Measurements from ENCODE around the gene ZBTB1. TPM values are rescaled to one million over a fixed set of nuclear protein-coding genes. Genes with fewer than 3 reads are reported as not detected.

Gene ZBTB1
- total RNA-seq, 1 experiment from 2014 or later, result 26.0 TPM

- Histone ChIP-seq H3K79me2 (ENCODE audit: low read length) (no peaks in the 10 kb centered on the region), H3K36me3 (ENCODE audit: low read depth, low read length) (no peaks in the 10 kb centered on the region), H3K4me3 (ENCODE audit: low read length) (peak within 1 kb of the TSS; percentile 68), H3K27me3 (ENCODE audit: low read length) (no peaks in the 10 kb centered on the region), H3K9me2 (replicated peaks; ENCODE audit: low read length) (no peaks in the 10 kb centered on the region), H3K9me3 (ENCODE audit: low read length) (no peaks in the 10 kb centered on the region), H3K4me1 (ENCODE audit: insufficient read depth, low read length) (peaks cover 27% of the 10 kb centered on the region), H3K9ac (ENCODE audit: low read length) (peak within 1 kb of the TSS; percentile 87), H3F3A (ENCODE audit: low read length, unreplicated experiment) (no peaks in the 10 kb centered on the region), H3K4me2 (ENCODE audit: low read length) (peak within 1 kb of the TSS; percentile 91), H2AFZ (ENCODE audit: low read length) (peak within 1 kb of the TSS; percentile 86), H4K20me1 (ENCODE audit: low read length) (no peaks in the 10 kb centered on the region), H3K27ac (ENCODE audit: low read length) (peak within 1 kb of the TSS; percentile 73)
- DNase-seq, result peak; percentile 100
- BruUV-seq (replicated peaks), result TSS peak; percentile 64
- CTCF ChIA-PET, result interaction anchor here (0.5 to 1.9 kb wide), 20 partner anchors 11 to 374 kb away, joined by 3 to 19 read pairs (median 4); partner anchors contain the start of genes CHURC1 and ZBTB1
- ATAC-seq, result peak; percentile 88
- POLR2A ChIA-PET (ENCODE audit: unreplicated experiment), result interaction anchor here (0.5 to 1.6 kb wide), 15 partner anchors 78 to 899 kb away, joined by 3 to 21 read pairs (median 4); partner anchors contain the start of gene MTHFD1
- intact Hi-C loops (cut with micrococcal nuclease), result loop anchor here (1.0 kb wide), 6 partner anchors 37 to 224 kb away; partner anchors contain the start of gene ZBTB25
- TF ChIP-seq, protein P1, sequence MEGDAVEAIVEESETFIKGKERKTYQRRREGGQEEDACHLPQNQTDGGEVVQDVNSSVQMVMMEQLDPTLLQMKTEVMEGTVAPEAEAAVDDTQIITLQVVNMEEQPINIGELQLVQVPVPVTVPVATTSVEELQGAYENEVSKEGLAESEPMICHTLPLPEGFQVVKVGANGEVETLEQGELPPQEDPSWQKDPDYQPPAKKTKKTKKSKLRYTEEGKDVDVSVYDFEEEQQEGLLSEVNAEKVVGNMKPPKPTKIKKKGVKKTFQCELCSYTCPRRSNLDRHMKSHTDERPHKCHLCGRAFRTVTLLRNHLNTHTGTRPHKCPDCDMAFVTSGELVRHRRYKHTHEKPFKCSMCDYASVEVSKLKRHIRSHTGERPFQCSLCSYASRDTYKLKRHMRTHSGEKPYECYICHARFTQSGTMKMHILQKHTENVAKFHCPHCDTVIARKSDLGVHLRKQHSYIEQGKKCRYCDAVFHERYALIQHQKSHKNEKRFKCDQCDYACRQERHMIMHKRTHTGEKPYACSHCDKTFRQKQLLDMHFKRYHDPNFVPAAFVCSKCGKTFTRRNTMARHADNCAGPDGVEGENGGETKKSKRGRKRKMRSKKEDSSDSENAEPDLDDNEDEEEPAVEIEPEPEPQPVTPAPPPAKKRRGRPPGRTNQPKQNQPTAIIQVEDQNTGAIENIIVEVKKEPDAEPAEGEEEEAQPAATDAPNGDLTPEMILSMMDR (conservative IDR thresholded peaks at IDR 0.05; ENCODE audit: low read depth, low read length), result peak; percentile 80
- no peak for TF ChIP-seq EZH2 (IDR thresholded peaks at IDR 0.05; ENCODE audit: low read length, unreplicated experiment)
Measured at GRCh38 chr14:64540208-64541202, 35.9 kb downstream of the ZBTB1 start, which contains the start of gene HSPA2. Gene HSPA2 (plus strand): TSS chr14:64540741. CDS start chr14:64540850, 109 bp downstream.

DNA sequence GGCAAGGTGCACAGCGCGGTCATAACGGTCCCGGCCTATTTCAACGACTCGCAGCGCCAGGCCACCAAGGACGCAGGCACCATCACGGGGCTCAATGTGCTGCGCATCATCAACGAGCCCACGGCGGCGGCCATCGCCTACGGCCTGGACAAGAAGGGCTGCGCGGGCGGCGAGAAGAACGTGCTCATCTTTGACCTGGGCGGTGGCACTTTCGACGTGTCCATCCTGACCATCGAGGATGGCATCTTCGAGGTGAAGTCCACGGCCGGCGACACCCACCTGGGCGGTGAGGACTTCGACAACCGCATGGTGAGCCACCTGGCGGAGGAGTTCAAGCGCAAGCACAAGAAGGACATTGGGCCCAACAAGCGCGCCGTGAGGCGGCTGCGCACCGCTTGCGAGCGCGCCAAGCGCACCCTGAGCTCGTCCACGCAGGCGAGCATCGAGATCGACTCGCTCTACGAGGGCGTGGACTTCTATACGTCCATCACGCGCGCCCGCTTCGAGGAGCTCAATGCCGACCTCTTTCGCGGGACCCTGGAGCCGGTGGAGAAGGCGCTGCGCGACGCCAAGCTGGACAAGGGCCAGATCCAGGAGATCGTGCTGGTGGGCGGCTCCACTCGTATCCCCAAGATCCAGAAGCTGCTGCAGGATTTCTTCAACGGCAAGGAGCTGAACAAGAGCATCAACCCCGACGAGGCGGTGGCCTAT, 36.8 kb downstream of the ZBTB1 start:
- TF ChIP-seq EZH2phosphoT487 (IDR thresholded peaks at IDR 0.05; ENCODE audit: borderline replicate concordance, low read length), result no peak
- TF ChIP-seq, protein P1 (conservative IDR thresholded peaks at IDR 0.05; ENCODE audit: low read depth, low read length), result no peak
- no peak for TF ChIP-seq EZH2 (IDR thresholded peaks at IDR 0.05; ENCODE audit: low read length, unreplicated experiment)
- Histone ChIP-seq H3K4me1 (ENCODE audit: insufficient read depth, low read length) (peaks cover 24% of the 10 kb centered on the region), H3K27ac (ENCODE audit: low read length) (no peak overlapping the region), H3K4me2 (ENCODE audit: low read length) (peak overlapping the region; percentile 79; the same call in 1 of the 2 replicates), H2AFZ (ENCODE audit: low read length) (no peak overlapping the region; the same call in 1 of the 2 replicates), H3K9me2 (replicated peaks; ENCODE audit: low read length) (no peaks in the 10 kb centered on the region), H4K20me1 (ENCODE audit: low read length) (no peaks in the 10 kb centered on the region), H3K9ac (ENCODE audit: low read length) (no peak overlapping the region), H3K36me3 (ENCODE audit: low read depth, low read length) (no peaks in the 10 kb centered on the region), H3F3A (ENCODE audit: low read length, unreplicated experiment) (no peaks in the 10 kb centered on the region), H3K4me3 (ENCODE audit: low read length) (peak overlapping the region; percentile 61), H3K27me3 (ENCODE audit: low read length) (no peaks in the 10 kb centered on the region), H3K9me3 (ENCODE audit: low read length) (no peaks in the 10 kb centered on the region), H3K79me2 (ENCODE audit: low read length) (no peaks in the 10 kb centered on the region)
- ChIA-PET CTCF (no interaction called here), POLR2A (ENCODE audit: unreplicated experiment) (no interaction called here)
- intact Hi-C loops (cut with micrococcal nuclease), result no loop called here
- DNase-seq (no peak), ATAC-seq (no peak)
- no TSS peak for BruUV-seq (replicated peaks)

Data from PC-3 (cell line).